ENCODE measurements around the gene KAT5. TPM values are rescaled to one million over a fixed set of nuclear protein-coding genes. Genes with fewer than 3 reads are reported as not detected.

The KAT5 gene
- total and polyA plus RNA-seq, 10 of the 15 experiments (the other 5 are each of a cell fraction or from before 2014, with no cell fraction given) = 3.4 to 66.1 (median 46.3) TPM

GRCh38 chr11:65662799-65663638, 49.0 kb upstream of the KAT5 start, which contains the start of gene RELA (continued):
- no peak for TF ChIP-seq ZNF592 (IDR thresholded peaks at IDR 0.05)
- no peak; the same call in 1 of the 2 replicates for TF ChIP-seq RB1 (IDR thresholded peaks at IDR 0.05; ENCODE audit: borderline replicate concordance)
- TF ChIP-seq JUND (IDR thresholded peaks at IDR 0.05; ENCODE audit: low read depth, low read length) = 0 out of 2 replicates have a peak, but pooled peaks have one; percentile 44
- peak; percentile 10 for TF ChIP-seq KLF5 (IDR thresholded peaks at IDR 0.05; ENCODE audit: partially characterized antibody)
- peak; percentile 47 for TF ChIP-seq CHD2 (IDR thresholded peaks at IDR 0.05; ENCODE audit: borderline replicate concordance, low read depth, low read length)
- no peak; a peak in 2 of 4 replicates for TF ChIP-seq IKZF2 (IDR thresholded peaks at IDR 0.05)
- peak; percentile 70 for TF ChIP-seq YY1 (IDR thresholded peaks at IDR 0.05; ENCODE audit: low read depth, low read length)
- TF ChIP-seq NFIC (IDR thresholded peaks at IDR 0.05; ENCODE audit: low read depth, low read length) = no peak
- TF ChIP-seq ATF7 (IDR thresholded peaks at IDR 0.05; ENCODE audit: low read depth) = peak; percentile 95
- TF ChIP-seq RAD21 (IDR thresholded peaks at IDR 0.05; ENCODE audit: insufficient read depth, low read depth, low read length) = no peak
- no peak for TF ChIP-seq E4F1 (IDR thresholded peaks at IDR 0.05; ENCODE audit: borderline replicate concordance, partially characterized antibody)
- peak; percentile 79 for TF ChIP-seq POLR2A (IDR thresholded peaks at IDR 0.05; ENCODE audit: low read depth, low read length)
- TF ChIP-seq HDAC6 (IDR thresholded peaks at IDR 0.05; ENCODE audit: unreplicated experiment) = no peak
- no peak for TF ChIP-seq SREBF1 (IDR thresholded peaks at IDR 0.05; ENCODE audit: low read length)
- peak; percentile 70; the same call in 2 of the 3 replicates for TF ChIP-seq POU2F2 (IDR thresholded peaks at IDR 0.05; ENCODE audit: borderline replicate concordance, low read depth, low read length)
- peak; percentile 39; the same call in 1 of the 2 replicates for TF ChIP-seq HCFC1 (IDR thresholded peaks at IDR 0.05; ENCODE audit: low read length)
- TF ChIP-seq CREM (IDR thresholded peaks at IDR 0.05; ENCODE audit: low read depth) = peak; percentile 41
- peak; percentile 56 for TF ChIP-seq SP1 (IDR thresholded peaks at IDR 0.05; ENCODE audit: low read depth, low read length)
- TF ChIP-seq, protein P1, sequence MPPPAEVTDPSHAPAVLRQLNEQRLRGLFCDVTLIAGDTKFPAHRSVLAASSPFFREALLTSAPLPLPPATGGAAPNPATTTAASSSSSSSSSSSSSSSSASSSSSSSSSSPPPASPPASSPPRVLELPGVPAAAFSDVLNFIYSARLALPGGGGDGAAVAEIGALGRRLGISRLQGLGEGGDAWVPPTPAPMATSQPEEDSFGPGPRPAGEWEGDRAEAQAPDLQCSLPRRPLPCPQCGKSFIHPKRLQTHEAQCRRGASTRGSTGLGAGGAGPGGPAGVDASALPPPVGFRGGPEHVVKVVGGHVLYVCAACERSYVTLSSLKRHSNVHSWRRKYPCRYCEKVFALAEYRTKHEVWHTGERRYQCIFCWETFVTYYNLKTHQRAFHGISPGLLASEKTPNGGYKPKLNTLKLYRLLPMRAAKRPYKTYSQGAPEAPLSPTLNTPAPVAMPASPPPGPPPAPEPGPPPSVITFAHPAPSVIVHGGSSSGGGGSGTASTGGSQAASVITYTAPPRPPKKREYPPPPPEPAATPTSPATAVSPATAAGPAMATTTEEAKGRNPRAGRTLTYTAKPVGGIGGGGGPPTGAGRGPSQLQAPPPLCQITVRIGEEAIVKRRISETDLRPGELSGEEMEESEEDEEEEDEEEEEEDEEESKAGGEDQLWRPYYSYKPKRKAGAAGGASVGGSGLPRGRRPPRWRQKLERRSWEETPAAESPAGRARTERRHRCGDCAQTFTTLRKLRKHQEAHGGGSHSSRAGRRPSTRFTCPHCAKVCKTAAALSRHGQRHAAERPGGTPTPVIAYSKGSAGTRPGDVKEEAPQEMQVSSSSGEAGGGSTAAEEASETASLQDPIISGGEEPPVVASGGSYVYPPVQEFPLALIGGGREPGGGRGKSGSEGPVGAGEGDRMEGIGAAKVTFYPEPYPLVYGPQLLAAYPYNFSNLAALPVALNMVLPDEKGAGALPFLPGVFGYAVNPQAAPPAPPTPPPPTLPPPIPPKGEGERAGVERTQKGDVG (CRISPR knock-in tag; IDR thresholded peaks at IDR 0.05) = no peak
- 0 out of 2 replicates have a peak, but pooled peaks have one; percentile 4 for TF ChIP-seq EED (IDR thresholded peaks at IDR 0.05; ENCODE audit: low read depth)
- no peak for TF ChIP-seq FOXM1 (IDR thresholded peaks at IDR 0.05; ENCODE audit: low read depth, low read length)

Measured in GM12878 (cell line).